GM19463 (cell line): ENCODE results near the gene PRMT6.
"Not testable (repeated sequence)": the region's sequence is repeated elsewhere in the genome, so short reads cannot be mapped to it uniquely, and the experiment has no call there.

ENCODE experiments used
- ATAC-seq: cut with Tn5 transposase; IDR thresholded peaks from one replicate; pipeline ENCODE4 v1.9.1; 2021; ENCODE audit warnings: mild to moderate bottlenecking, moderate library complexity; ENCODE audit not compliant: unreplicated experiment

PRMT6 gene

DNA sequence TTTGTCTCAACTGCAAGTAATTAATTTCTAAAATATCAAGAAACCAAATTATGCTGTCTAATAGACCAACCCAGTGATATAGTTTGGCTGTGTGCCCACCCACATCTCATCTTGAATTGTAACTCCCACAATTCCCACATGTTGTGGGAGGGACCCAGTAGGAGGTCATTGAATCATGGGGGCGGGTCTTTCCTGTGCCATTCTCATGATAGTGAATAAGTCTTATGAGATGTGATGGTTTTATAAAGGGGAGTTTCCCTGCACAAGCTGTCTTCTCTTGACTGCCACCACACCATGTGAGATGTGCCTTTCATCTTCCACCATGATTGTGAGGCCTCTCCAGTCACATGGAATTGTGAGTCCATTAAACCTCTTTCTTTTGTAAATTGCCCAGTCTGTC lies 36.9 kb downstream of the PRMT6 start:
- ATAC-seq, result not testable (repeated sequence)

DNA sequence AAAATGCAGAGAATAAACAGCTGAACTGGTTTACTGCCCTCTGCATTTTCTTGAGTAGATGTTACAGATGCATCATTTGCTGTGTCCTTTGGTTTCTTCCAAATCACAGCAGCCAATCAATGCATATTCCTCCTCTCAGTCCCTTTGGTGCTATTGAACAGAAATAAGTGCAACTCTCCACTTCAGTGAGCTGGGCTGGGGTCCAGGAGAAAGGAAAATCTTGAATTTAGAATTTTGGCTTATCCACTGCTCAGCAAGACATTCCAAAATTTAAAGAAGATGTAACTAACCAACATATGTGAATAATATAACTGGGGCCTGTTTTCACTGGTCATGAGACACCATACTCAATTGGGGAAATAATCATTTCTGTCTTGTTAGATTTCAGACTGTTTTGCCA lies 39.2 kb downstream of the PRMT6 start:
- no peak for ATAC-seq

DNA sequence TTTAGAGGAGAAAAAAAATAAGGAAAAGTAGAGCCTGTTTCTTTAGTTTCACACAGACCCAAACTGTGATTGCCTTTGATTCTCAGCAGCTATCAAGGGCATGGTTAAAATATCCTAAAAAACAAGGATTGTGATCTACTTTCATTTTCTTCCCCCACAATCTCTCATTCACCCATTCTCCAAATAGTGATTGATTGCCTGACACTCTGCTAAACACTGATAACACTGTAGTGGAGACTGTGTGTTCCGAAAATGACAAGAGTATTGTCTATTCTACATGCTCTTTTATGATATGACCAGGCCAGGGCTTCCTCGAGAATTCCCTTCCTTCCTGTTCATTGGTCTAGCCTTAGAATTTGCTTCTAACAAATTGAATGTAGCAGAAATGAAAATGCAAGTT lies 40.2 kb downstream of the PRMT6 start:
- no peak for ATAC-seq

DNA sequence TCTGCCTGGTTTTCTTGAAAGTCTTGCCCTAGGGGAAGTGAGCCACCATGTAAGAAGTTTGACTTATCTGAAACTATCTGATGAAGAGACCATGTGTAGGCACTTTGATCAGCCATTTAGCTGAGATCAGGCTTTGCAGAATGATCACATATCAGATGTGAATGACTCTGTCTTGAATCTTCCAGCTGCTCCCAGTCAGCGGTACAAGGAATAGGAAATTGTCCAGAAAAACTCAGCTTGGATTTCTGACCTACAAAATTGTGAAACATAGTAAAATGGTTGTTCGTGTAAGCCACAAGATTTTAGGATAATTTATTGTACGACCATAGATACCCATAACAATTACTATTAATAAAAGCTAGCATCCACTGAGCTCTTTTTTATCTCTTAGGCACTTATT lies 42.5 kb downstream of the PRMT6 start:
- ATAC-seq, result no peak

DNA sequence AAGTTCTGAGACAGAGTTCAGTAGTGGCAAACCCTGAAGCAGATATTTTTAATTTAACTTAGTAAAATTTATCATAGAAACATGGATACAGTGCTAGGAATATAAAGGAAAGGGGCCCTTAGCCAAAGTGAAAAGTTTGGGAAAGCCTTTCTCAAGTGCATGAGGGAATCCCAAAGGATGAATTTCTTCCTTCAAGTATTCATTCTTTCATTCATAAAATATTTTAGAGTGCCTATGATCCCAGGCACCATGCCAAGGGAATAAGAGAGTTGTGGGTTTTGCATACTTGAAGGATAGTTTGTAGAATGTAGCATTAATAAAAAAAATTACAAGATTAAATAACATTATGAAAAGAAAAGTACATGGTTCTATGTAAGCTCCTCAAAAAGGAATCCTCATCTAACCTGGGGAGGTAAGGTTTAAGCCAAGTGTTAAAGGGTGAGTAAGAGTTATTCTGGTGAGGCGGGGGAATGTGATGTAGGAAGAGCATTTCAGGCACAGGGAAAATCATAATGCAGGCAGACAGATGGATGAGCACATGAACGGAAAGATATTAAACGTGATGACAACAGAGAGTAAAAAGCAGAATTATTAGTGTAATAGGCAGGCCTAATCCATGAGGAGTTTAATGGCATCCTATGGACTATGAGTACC lies 44.0 kb downstream of the PRMT6 start:
- no peak for ATAC-seq

DNA sequence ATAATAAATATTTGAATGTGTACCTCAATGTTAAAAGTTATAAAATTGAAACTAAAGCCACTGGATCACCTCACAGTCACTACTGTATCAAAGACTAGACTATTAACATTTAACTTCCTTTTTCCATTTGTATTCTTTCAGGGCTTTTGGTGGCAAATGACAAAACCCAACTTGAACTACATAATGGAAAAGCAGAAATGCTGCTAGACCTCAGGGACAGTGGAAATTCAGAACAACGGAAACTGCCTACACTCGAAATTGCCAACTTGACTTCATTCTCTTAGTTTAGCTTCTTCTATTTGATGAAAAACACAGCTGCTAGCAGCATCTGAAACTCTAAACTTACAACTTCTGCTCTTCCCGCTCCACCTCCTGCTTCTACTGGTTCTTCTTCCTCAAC lies 49.4 kb downstream of the PRMT6 start:
- no peak for ATAC-seq
